K562 (cell line): ENCODE measurements around the gene LSP1. TPM values are rescaled to one million over a fixed set of nuclear protein-coding genes. Genes with fewer than 3 reads are reported as not detected.

Source experiments
- ATAC-seq: fragments of 200-7000 bp; cut with Tn5 transposase; 3 replicates; pipeline ENCODE4 v1.9.1; 2020; ENCODE audit warnings: moderate library complexity
- BruUV-seq: library from RNA; stranded (reverse); fragments of 400-500 nt; replicated peaks from 2 replicates; lab custom pipeline; 2021; lab: Mats Ljungman, UMichigan
- CTCF ChIA-PET: fragments of 300-600 bp; formaldehyde crosslinking; extraction: SDS; loops from one replicate; lab custom pipeline; 2021; ENCODE audit warnings: low intra/inter-chr PET ratio; lab: Yijun Ruan, JAX
- POLR2A ChIA-PET: fragments of 300-600, 350-650 bp; sonication (Branson Sonifier 250); formaldehyde crosslinking; extraction: SDS; loops from one replicate; lab custom pipeline; 2021; ENCODE audit warnings: antibody characterized with exemption, inconsistent platforms; lab: Yijun Ruan, JAX
- DNase-seq, 4 experiments: peaks; one replicate each; pipeline versions ENCODE4 v3.0.0 to v3.0.0-alpha.2; 2011 to 2018; ENCODE audit warnings: low spot score in 3 of 4, mixed read lengths in 3 of 4; ENCODE audit errors: extremely low read depth in 1 of 4
- FAIRE-seq: peaks from 2 replicates; lab custom pipeline; 2011; peaks lifted over from hg19 to GRCh38; lab: Jason Lieb, UNC
- H2AFZ ChIP-seq: 2 replicates; pipeline ENCODE4 v1.6.0; 2011; ENCODE audit warnings: low read depth, low read length, control low read depth, inconsistent platforms
- H3K27ac ChIP-seq: fragments of 200-600 bp; 3 replicates; pipeline ENCODE4 v1.8.0; 2011; ENCODE audit warnings: low read depth, mild to moderate bottlenecking, control low read depth, inconsistent platforms, low read length, moderate library complexity, mixed read lengths; ENCODE audit errors: extremely low read depth
- H3K27me3 ChIP-seq, 2 experiments: fragments of 300-600 bp in 1 of 2; 2 replicates in 1 of 2; 3 replicates in 1 of 2; pipeline versions ENCODE4 v1.6.0 to v1.8.0; 2011; ENCODE audit warnings: inconsistent platforms in 2 of 2, low read length in 2 of 2, mild to moderate bottlenecking in 1 of 2, mixed read lengths in 1 of 2, moderate library complexity in 1 of 2; ENCODE audit not compliant: control insufficient read depth in 2 of 2, insufficient read depth in 2 of 2
- H3K36me3 ChIP-seq: fragments of 300-600 bp; 3 replicates; pipeline ENCODE4 v1.8.0; 2011; ENCODE audit warnings: mild to moderate bottlenecking, low read length, inconsistent platforms; ENCODE audit not compliant: control insufficient read depth, insufficient read depth
- H3K4me1 ChIP-seq, 2 experiments: fragments of 200-600 bp in 1 of 2; replicated peaks in 1 of 2; 2 replicates in 1 of 2; 3 replicates in 1 of 2; pipeline versions ENCODE4 v1.5.1 to v1.8.0; 2011; ENCODE audit warnings: inconsistent platforms in 2 of 2, low read length in 2 of 2, mild to moderate bottlenecking in 1 of 2, mixed read lengths in 1 of 2, moderate library complexity in 1 of 2; ENCODE audit not compliant: control insufficient read depth in 2 of 2, insufficient read depth in 2 of 2
- H3K4me2 ChIP-seq: 2 replicates; pipeline ENCODE4 v1.6.1; 2011; ENCODE audit warnings: low read length, control low read depth, inconsistent platforms, mixed read lengths; ENCODE audit not compliant: insufficient read depth
- H3K4me3 ChIP-seq: fragments of 200-600 bp; sonication (generic), shearing (Covaris generic); 2 replicates; pipeline ENCODE4 v1.5.1; 2016; ENCODE audit warnings: control low read depth, inconsistent platforms
- H3K79me2 ChIP-seq: fragments of 200-600 bp; 3 replicates; pipeline ENCODE4 v1.8.0; 2011; ENCODE audit warnings: low read length, inconsistent platforms; ENCODE audit not compliant: control insufficient read depth, insufficient read depth
- H3K9ac ChIP-seq, 2 experiments: 2 replicates each; pipeline versions ENCODE4 v1.6.0 to v1.6.1; 2011; ENCODE audit warnings: low read depth in 2 of 2, low read length in 2 of 2, control low read depth in 1 of 2, inconsistent platforms in 1 of 2, mild to moderate bottlenecking in 1 of 2, mixed read lengths in 1 of 2; ENCODE audit not compliant: insufficient read depth in 1 of 2
- H3K9me1 ChIP-seq: one replicate; pipeline ENCODE4 v1.6.0; 2011; ENCODE audit warnings: inconsistent platforms, mild to moderate bottlenecking, low read length, moderate library complexity; ENCODE audit not compliant: control insufficient read depth, insufficient read depth
- H3K9me3 ChIP-seq: replicated peaks from 2 replicates; pipeline ENCODE4 v1.5.1; 2011; ENCODE audit warnings: low read depth, low read length, inconsistent platforms; ENCODE audit not compliant: control insufficient read depth, insufficient read depth
- H4K20me1 ChIP-seq: replicated peaks from 2 replicates; pipeline ENCODE4 v1.6.1; 2011; ENCODE audit warnings: low read length, inconsistent platforms, mixed read lengths; ENCODE audit not compliant: control insufficient read depth, insufficient read depth
- KAT7 ChIP-seq: sonication (generic); formaldehyde crosslinking; IDR thresholded peaks from 2 replicates; pipeline ENCODE4 v1.8.0; 2022; ENCODE audit warnings: missing genetic modification reagents, mild to moderate bottlenecking, borderline replicate concordance
- MAZ ChIP-seq, 2 experiments: fragments of 450-650 bp in 1 of 2; sonication (generic) in 1 of 2; formaldehyde crosslinking; IDR thresholded peaks in 1 of 2; conservative IDR thresholded peaks in 1 of 2; 2 replicates each; pipeline versions ENCODE4 v1.4.0 to v1.5.0; 2020; ENCODE audit warnings: mild to moderate bottlenecking in 1 of 2, missing genetic modification reagents in 1 of 2
- PHB2 ChIP-seq: fragments of 450-650 bp; IDR thresholded peaks from 2 replicates; pipeline ENCODE4 v1.6.1; 2017; ENCODE audit warnings: low read depth
- PRMT5 ChIP-seq: sonication (generic); formaldehyde crosslinking; IDR thresholded peaks from 2 replicates; pipeline ENCODE4 v1.5.0; 2020; ENCODE audit warnings: missing genetic modification reagents
- RAD51 ChIP-seq: fragments of 450-650 bp; IDR thresholded peaks from 2 replicates; pipeline ENCODE4 v1.7.1; 2016; ENCODE audit warnings: low read depth, mild to moderate bottlenecking, borderline replicate concordance
- RNF2 ChIP-seq: sonication (generic); IDR thresholded peaks from 2 replicates; pipeline ENCODE4 v1.6.1; 2016
- SMAD4 ChIP-seq: fragments of 250-450 bp; sonication (Bioruptor Pico); conservative IDR thresholded peaks from 2 replicates; pipeline ENCODE4 v1.8.0; 2021; ENCODE audit warnings: inconsistent platforms, mild to moderate bottlenecking, moderate library complexity
- SRSF9 ChIP-seq: fragments of 200-400 bp; formaldehyde crosslinking; IDR thresholded peaks from 2 replicates; pipeline ENCODE4 v1.6.1; 2017; ENCODE audit warnings: low read depth, low read length, borderline replicate concordance
- ZBTB8A ChIP-seq: fragments of 450-650 bp; IDR thresholded peaks from 2 replicates; pipeline ENCODE4 v1.6.1; 2018; ENCODE audit warnings: mild to moderate bottlenecking, moderate library complexity; ENCODE audit not compliant: partially characterized antibody
- ZKSCAN8 ChIP-seq: fragments of 200-800 bp; sonication (Bioruptor generic); IDR thresholded peaks from 2 replicates; pipeline ENCODE4 v1.6.1; 2016; ENCODE audit warnings: missing genetic modification characterization, missing compliant biosample characterization
- ZNF146 ChIP-seq: IDR thresholded peaks from one replicate; pipeline ENCODE4 v1.6.1; 2018; ENCODE audit warnings: missing compliant biosample characterization; ENCODE audit not compliant: unreplicated experiment
- ZNF232 ChIP-seq: sonication (generic); formaldehyde crosslinking; IDR thresholded peaks from 2 replicates; pipeline ENCODE4 v1.8.0; 2022; ENCODE audit warnings: mild to moderate bottlenecking, missing genetic modification reagents
- ZNF717 ChIP-seq: fragments of 250-450 bp; sonication (Bioruptor Pico); IDR thresholded peaks from 2 replicates; pipeline ENCODE4 v1.5.0; 2021
- WGBS: fragments of 100-300 bp; shearing (Covaris generic); methylation state at CpG from one replicate; pipeline ENCODE4 v1.1.6; 2016; ENCODE audit warnings: low coverage, mixed read lengths; ENCODE audit not compliant: insufficient coverage; ENCODE audit errors: missing lambda C conversion rate; 5-methylcytosine and 5-hydroxymethylcytosine counted together
- in situ Hi-C: fragments of 300-500 bp; cut with MboI; formaldehyde crosslinking; loops from 4 replicates; pipeline ENCODE4 v1.15.0; 2018; ENCODE audit warnings: inconsistent platforms, mixed read lengths
- intact Hi-C: fragments of 100-400 bp; cut with micrococcal nuclease; formaldehyde crosslinking; loops from 2 replicates; pipeline ENCODE4 v1.14.2; 2022
- polyA plus RNA-seq, 8 experiments: library from polyadenylated mRNA; depleted of rRNA in 4 of 8; stranded (reverse) in 5 of 8; unstranded in 3 of 8; fragments of >200 nt; fragmentation: Nextera tagmentation in 2 of 8; fragmentation: Illumina TruSeq in 1 of 8; extraction: Ambion mirVana in 2 of 8; extraction: Trizol in 1 of 8; gene quantifications; 2 replicates each; pipeline versions ENCODE4 v1.2.1 to v1.2.3, GENCODE V29; 2011 to 2014; ENCODE audit warnings: inconsistent platforms in 1 of 8, missing spikeins in 1 of 8
- total RNA-seq, 7 experiments: library from RNA; depleted of rRNA in 6 of 7; stranded (reverse); fragments of >200 nt in 6 of 7; fragmentation: Illumina TruSeq in 2 of 7; extraction: Trizol in 2 of 7; gene quantifications; 2 replicates each; pipeline versions ENCODE4 v1.2.1 to v1.2.3, GENCODE V29; 2011 to 2021; ENCODE audit warnings: low replicate concordance in 1 of 7

LSP1 gene
- total and polyA plus RNA-seq, 9 of the 15 experiments (the other 6 are each of a cell fraction or from before 2014, with no cell fraction given), result 0.08 to 2.9 (median 0.65) TPM; not detected in 2

- H3K27ac ChIP-seq, result no peak overlapping the region
- no peaks in the 10 kb centered on the region for H3K9me1 ChIP-seq
- no peaks in the 10 kb centered on the region for H3K79me2 ChIP-seq
- H4K20me1 ChIP-seq, result peaks cover 7% of the 10 kb centered on the region
- peaks cover 0 to 44% of the 10 kb centered on the region in 2 experiments; a peak in 3 of 5 replicates for H3K27me3 ChIP-seq
- WGBS, result 3% methylated on average over 18 of the region's 19 CpGs
- H3K4me3 ChIP-seq, result no peak overlapping the region
- TF ChIP-seq ZKSCAN8 (CRISPR knock-in tag), result no peak
- TF ChIP-seq ZNF717 (CRISPR knock-in tag), result no peak
- no peak for TF ChIP-seq MAZ (CRISPR knock-in tag; conservative IDR thresholded peaks at IDR 0.05 in 1 of 2, IDR thresholded peaks at IDR 0.05 in 1 of 2)
- no peak for TF ChIP-seq RNF2
- TF ChIP-seq RAD51, result no peak
- TF ChIP-seq KAT7 (CRISPR knock-in tag), result no peak
- no peak for TF ChIP-seq PHB2
- no peak for TF ChIP-seq ZNF232 (CRISPR knock-in tag)
- no peak for TF ChIP-seq PRMT5 (CRISPR knock-in tag)
- TF ChIP-seq ZNF146, result no peak
- no peak for TF ChIP-seq ZBTB8A
- TF ChIP-seq SMAD4 (CRISPR knock-in tag), result no peak
- TF ChIP-seq SRSF9, result no peak
- H3K9ac ChIP-seq, result no peak overlapping the region
- ATAC-seq (no peak), DNase-seq (no peak), FAIRE-seq (no peak)
- H3K4me1 ChIP-seq, result peaks cover 0 to 55% of the 10 kb centered on the region in 2 experiments; a peak in 2 of 5 replicates
- intact Hi-C loops, result loop anchor here (5.0 kb wide), 1 partner anchor 324 kb away; no protein-coding TSS in a partner anchor
- POLR2A ChIA-PET, result no interaction called here
- no peak overlapping the region for H2AFZ ChIP-seq
- in situ Hi-C loops, result no loop called here
- no peaks in the 10 kb centered on the region for H3K9me3 ChIP-seq
- no peaks in the 10 kb centered on the region for H3K36me3 ChIP-seq
- CTCF ChIA-PET, result interaction anchor here (2.4 kb wide), 1 partner anchor 134 kb away, joined by 6 read pairs; no protein-coding TSS in a partner anchor
- BruUV-seq, result no TSS peak
- H3K4me2 ChIP-seq, result no peak overlapping the region
Observed at GRCh38 chr11:1827931-1828330, 25.0 kb upstream of the LSP1 start.
